Measurements from ENCODE around the gene OGFOD2. TPM values are rescaled to one million over a fixed set of nuclear protein-coding genes. Genes with fewer than 3 reads are reported as not detected.
A peak's percentile ranks its signal among the peaks of the same experiment; 100 is the strongest.

The OGFOD2 gene
- total and polyA plus RNA-seq, 7 donors, result 6.4 to 25.3 (median 8.5) TPM

- no peak overlapping the region for H3K27ac ChIP-seq
- ATAC-seq (no peak), DNase-seq (no peak)
- intact Hi-C loops (cut with DNase I), result no loop called here
- H3K4me3 ChIP-seq, result no peak overlapping the region
- no peaks in the 10 kb centered on the region for H3K4me1 ChIP-seq
- TF ChIP-seq CTCF (IDR thresholded peaks at IDR 0.05), result no peak
- no peaks in the 10 kb centered on the region for H3K27me3 ChIP-seq (ENCODE audit: insufficient read depth in 3 of 3, low read length in 2 of 3)
- H3K36me3 ChIP-seq (ENCODE audit: insufficient read depth in 1 of 2, low read depth in 1 of 2), result no peaks in the 10 kb centered on the region
- no peaks in the 10 kb centered on the region for H3K9me3 ChIP-seq
- 68 to 83% (median 79%) methylated on average over 22 to 23 of the region's 23 CpGs for WGBS, 3 donors
Observed at GRCh38 chr12:122929812-122930211, 45.2 kb upstream of the OGFOD2 start.

GRCh38 chr12:122932207-122932606, 42.8 kb upstream of the OGFOD2 start:
- Histone ChIP-seq H3K4me1 (peaks cover 5% of the 10 kb centered on the region), H3K27ac (no peak overlapping the region), H3K36me3 (ENCODE audit: insufficient read depth in 1 of 2, low read depth in 1 of 2) (no peaks in the 10 kb centered on the region), H3K4me3 (no peak overlapping the region), H3K9me3 (no peaks in the 10 kb centered on the region), H3K27me3 (ENCODE audit: insufficient read depth in 3 of 3, low read length in 2 of 3) (no peaks in the 10 kb centered on the region)
- TF ChIP-seq CTCF (IDR thresholded peaks at IDR 0.05), result no peak
- intact Hi-C loops (cut with DNase I), result no loop called here
- WGBS, 3 donors, result 91 to 94% (median 93%) methylated on average over 8 of the region's 8 CpGs
- ATAC-seq, result no peak
- no peak for DNase-seq

GRCh38 chr12:122934722-122935121, 40.3 kb upstream of the OGFOD2 start:
- no peak for ATAC-seq
- no peak overlapping the region for H3K4me3 ChIP-seq
- H3K36me3 ChIP-seq (ENCODE audit: insufficient read depth in 1 of 2, low read depth in 1 of 2), result no peaks in the 10 kb centered on the region
- H3K27me3 ChIP-seq (ENCODE audit: insufficient read depth in 3 of 3, low read length in 2 of 3), result no peaks in the 10 kb centered on the region
- peak overlapping the region; percentile 79 for H3K27ac ChIP-seq
- intact Hi-C loops (cut with DNase I), result no loop called here
- DNase-seq, result no peak
- no peaks in the 10 kb centered on the region for H3K9me3 ChIP-seq
- peaks cover 9% of the 10 kb centered on the region for H3K4me1 ChIP-seq
- TF ChIP-seq CTCF (IDR thresholded peaks at IDR 0.05), result no peak
- 75 to 83% (median 80%) methylated on average over 3 of the region's 3 CpGs for WGBS, 3 donors

GRCh38 chr12:122935318-122935717, 39.7 kb upstream of the OGFOD2 start:
- Histone ChIP-seq H3K4me3 (no peak overlapping the region), H3K9me3 (no peaks in the 10 kb centered on the region), H3K27ac (peak overlapping the region; percentile 79), H3K27me3 (ENCODE audit: insufficient read depth in 3 of 3, low read length in 2 of 3) (no peaks in the 10 kb centered on the region), H3K36me3 (ENCODE audit: insufficient read depth in 1 of 2, low read depth in 1 of 2) (no peaks in the 10 kb centered on the region), H3K4me1 (peaks cover 9% of the 10 kb centered on the region)
- WGBS, 3 donors, result 38 to 71% (median 40%) methylated on average over 8 of the region's 8 CpGs
- no peak for DNase-seq
- peak in 3 of 4 donors; percentile 34 to 76 (median 40) for ATAC-seq
- intact Hi-C loops (cut with DNase I), result no loop called here
- TF ChIP-seq CTCF (IDR thresholded peaks at IDR 0.05), result no peak

- Histone ChIP-seq H3K27me3 (ENCODE audit: insufficient read depth in 3 of 3, low read length in 2 of 3) (no peaks in the 10 kb centered on the region), H3K4me1 (peaks cover 13% of the 10 kb centered on the region), H3K36me3 (ENCODE audit: insufficient read depth in 1 of 2, low read depth in 1 of 2) (no peaks in the 10 kb centered on the region), H3K9me3 (no peaks in the 10 kb centered on the region), H3K4me3 (no peak overlapping the region), H3K27ac (peak overlapping the region; percentile 68)
- intact Hi-C loops (cut with DNase I), result no loop called here
- whole genome bisulfite sequencing, 3 donors, result 30 to 47% (median 40%) methylated on average over 3 of the region's 3 CpGs
- no peak for TF ChIP-seq CTCF (IDR thresholded peaks at IDR 0.05)
- ATAC-seq (peak; percentile 92 to 96 (median 94)), DNase-seq (no peak)
Observed at GRCh38 chr12:122937622-122938091, 37.4 kb upstream of the OGFOD2 start.

Measured in psoas muscle (tissue), 8 donors.